HG02938 (cell line): Measurements from ENCODE around the gene SNN.

Experiments
- ATAC-seq: cut with Tn5 transposase; IDR thresholded peaks from one replicate; pipeline ENCODE4 v1.9.1; 2021; ENCODE audit warnings: mild to moderate bottlenecking, moderate library complexity; ENCODE audit not compliant: unreplicated experiment

Gene SNN

GRCh38 chr16:11696266-11697012 is 28.2 kb downstream of the SNN start:
- ATAC-seq = no peak

GRCh38 chr16:11697319-11697718 is 29.1 kb downstream of the SNN start:
- ATAC-seq = no peak

GRCh38 chr16:11698271-11698689 is 30.0 kb downstream of the SNN start:
- ATAC-seq = no peak

- ATAC-seq = no peak
Measured at GRCh38 chr16:11699234-11699894, 31.1 kb downstream of the SNN start.

- ATAC-seq = no peak
Measured at GRCh38 chr16:11700264-11701029, 32.2 kb downstream of the SNN start.

GRCh38 chr16:11705311-11706025 is 37.2 kb downstream of the SNN start:
- no peak for ATAC-seq

GRCh38 chr16:11706180-11706742 is 38.0 kb downstream of the SNN start:
- ATAC-seq = no peak

GRCh38 chr16:11707679-11708197 is 39.5 kb downstream of the SNN start:
- ATAC-seq = no peak

- no peak for ATAC-seq
Measured at GRCh38 chr16:11708421-11708820, 40.2 kb downstream of the SNN start.

GRCh38 chr16:11711662-11712061 is 43.4 kb downstream of the SNN start:
- ATAC-seq = no peak

GRCh38 chr16:11712122-11712521 is 43.9 kb downstream of the SNN start:
- ATAC-seq = no peak

GRCh38 chr16:11715246-11715947 is 47.1 kb downstream of the SNN start:
- no peak for ATAC-seq

- ATAC-seq = no peak
Measured at GRCh38 chr16:11716336-11716735, 48.1 kb downstream of the SNN start.

- ATAC-seq = no peak
Measured at GRCh38 chr16:11717811-11718210, 49.6 kb downstream of the SNN start.

- ATAC-seq = no peak
Measured at GRCh38 chr16:11719171-11719570, 50.9 kb downstream of the SNN start.

GRCh38 chr16:11719762-11720161 is 51.5 kb downstream of the SNN start:
- ATAC-seq = no peak

GRCh38 chr16:11721781-11722467 is 53.7 kb downstream of the SNN start:
- ATAC-seq = no peak

GRCh38 chr16:11722468-11722808 is 54.2 kb downstream of the SNN start:
- ATAC-seq = no peak

GRCh38 chr16:11725457-11725856 is 57.2 kb downstream of the SNN start:
- ATAC-seq = no peak

- ATAC-seq = no peak
Measured at GRCh38 chr16:11726008-11726407, 57.8 kb downstream of the SNN start.
